RWPE2 (cell line): ENCODE results near the gene ULBP2.

Source experiments
- ATAC-seq: fragments of 200-7000 bp; cut with Tn5 transposase; 3 replicates; pipeline ENCODE4 v1.9.1; 2021; ENCODE audit warnings: low read depth
- DNase-seq: peaks from one replicate; pipeline ENCODE4 v3.0.0-alpha.2; 2020; ENCODE audit warnings: low spot score
- H3K27ac ChIP-seq: fragments of 450-650 bp; 2 replicates; pipeline ENCODE4 v1.5.1; 2017; ENCODE audit warnings: mild to moderate bottlenecking; ENCODE audit not compliant: poor library complexity, severe bottlenecking
- H3K27me3 ChIP-seq: fragments of 250-450 bp; sonication (Bioruptor Pico); 2 replicates; pipeline ENCODE4 v1.5.1; 2021; ENCODE audit warnings: mild to moderate bottlenecking, moderate library complexity; ENCODE audit not compliant: insufficient read depth, poor library complexity, severe bottlenecking
- H3K36me3 ChIP-seq: fragments of 250-450 bp; sonication (Bioruptor Pico); 2 replicates; pipeline ENCODE4 v1.5.1; 2020; ENCODE audit warnings: low read depth, mild to moderate bottlenecking, moderate library complexity
- H3K4me1 ChIP-seq: fragments of 250-450 bp; sonication (Bioruptor Pico); 2 replicates; pipeline ENCODE4 v1.5.1; 2021; ENCODE audit warnings: mild to moderate bottlenecking, moderate library complexity; ENCODE audit not compliant: insufficient read depth, poor library complexity, severe bottlenecking
- H3K4me3 ChIP-seq: fragments of 250-450 bp; sonication (Bioruptor Pico); 2 replicates; pipeline ENCODE4 v1.5.1; 2021; ENCODE audit warnings: mild to moderate bottlenecking, moderate library complexity; ENCODE audit not compliant: severe bottlenecking
- H3K9me3 ChIP-seq: fragments of 250-450 bp; sonication (Bioruptor Pico); 2 replicates; pipeline ENCODE4 v1.5.1; 2021; ENCODE audit warnings: mild to moderate bottlenecking, moderate library complexity; ENCODE audit not compliant: severe bottlenecking
- TF ChIP-seq, protein P1 (sequence below): fragments of 450-650 bp; IDR thresholded peaks from one replicate; pipeline ENCODE4 v1.5.1; 2017; ENCODE audit warnings: mild to moderate bottlenecking, moderate library complexity; ENCODE audit not compliant: poor library complexity, severe bottlenecking

The ULBP2 gene, protein sequence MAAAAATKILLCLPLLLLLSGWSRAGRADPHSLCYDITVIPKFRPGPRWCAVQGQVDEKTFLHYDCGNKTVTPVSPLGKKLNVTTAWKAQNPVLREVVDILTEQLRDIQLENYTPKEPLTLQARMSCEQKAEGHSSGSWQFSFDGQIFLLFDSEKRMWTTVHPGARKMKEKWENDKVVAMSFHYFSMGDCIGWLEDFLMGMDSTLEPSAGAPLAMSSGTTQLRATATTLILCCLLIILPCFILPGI

DNA sequence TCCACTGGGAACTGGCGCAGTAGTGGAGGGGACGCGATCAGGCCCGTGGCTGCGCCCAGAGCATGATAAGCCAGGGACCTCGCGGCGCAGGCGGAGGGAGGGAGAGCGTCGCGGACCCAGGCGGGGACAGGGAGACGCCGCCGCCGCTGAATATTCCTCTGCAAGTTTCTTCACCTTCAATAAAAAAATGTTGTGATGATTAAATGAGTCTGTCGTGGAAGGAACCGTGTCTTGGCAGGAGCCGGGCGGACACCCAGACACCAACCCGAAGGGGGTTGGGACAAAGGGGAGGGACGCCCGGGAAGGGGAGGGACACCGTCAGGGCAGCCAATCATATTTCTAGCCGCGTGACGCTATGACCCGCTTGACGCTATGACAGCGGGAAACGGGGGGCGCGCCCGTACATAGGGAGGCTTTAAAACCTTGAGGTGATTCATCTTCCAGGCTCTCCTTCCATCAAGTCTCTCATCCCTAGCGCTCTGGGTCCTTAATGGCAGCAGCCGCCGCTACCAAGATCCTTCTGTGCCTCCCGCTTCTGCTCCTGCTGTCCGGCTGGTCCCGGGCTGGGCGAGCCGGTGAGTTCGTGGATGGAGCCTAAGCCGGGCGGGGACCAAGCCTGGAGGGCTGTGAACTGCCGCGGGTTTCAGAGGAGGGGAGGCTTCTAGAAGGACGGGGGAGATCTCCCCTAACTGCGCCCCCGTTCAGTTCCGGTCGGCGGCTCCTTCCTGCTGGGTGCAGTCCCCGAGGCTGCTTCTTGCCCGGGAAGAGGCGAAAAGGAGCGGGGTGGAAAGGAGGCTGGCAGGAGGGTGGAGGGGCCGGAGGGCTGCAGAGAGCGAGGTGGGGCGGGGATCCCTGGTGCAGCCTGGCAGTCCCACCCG lies at the start of gene ULBP2:
TSS of gene ULBP2 (plus strand) at position 432 of the 878 bp plus-strand sequence. CDS start at position 491, 59 bp downstream.
- Histone ChIP-seq H3K4me3 (peak within 1 kb of the TSS; percentile 56), H3K27ac (peak within 1 kb of the TSS; percentile 19), H3K4me1 (no peaks in the 10 kb centered on the region), H3K36me3 (no peaks in the 10 kb centered on the region), H3K9me3 (no peaks in the 10 kb centered on the region), H3K27me3 (no peaks in the 10 kb centered on the region)
- peak; percentile 83 for ATAC-seq
- peak; percentile 93 for DNase-seq
- TF ChIP-seq, protein P1, sequence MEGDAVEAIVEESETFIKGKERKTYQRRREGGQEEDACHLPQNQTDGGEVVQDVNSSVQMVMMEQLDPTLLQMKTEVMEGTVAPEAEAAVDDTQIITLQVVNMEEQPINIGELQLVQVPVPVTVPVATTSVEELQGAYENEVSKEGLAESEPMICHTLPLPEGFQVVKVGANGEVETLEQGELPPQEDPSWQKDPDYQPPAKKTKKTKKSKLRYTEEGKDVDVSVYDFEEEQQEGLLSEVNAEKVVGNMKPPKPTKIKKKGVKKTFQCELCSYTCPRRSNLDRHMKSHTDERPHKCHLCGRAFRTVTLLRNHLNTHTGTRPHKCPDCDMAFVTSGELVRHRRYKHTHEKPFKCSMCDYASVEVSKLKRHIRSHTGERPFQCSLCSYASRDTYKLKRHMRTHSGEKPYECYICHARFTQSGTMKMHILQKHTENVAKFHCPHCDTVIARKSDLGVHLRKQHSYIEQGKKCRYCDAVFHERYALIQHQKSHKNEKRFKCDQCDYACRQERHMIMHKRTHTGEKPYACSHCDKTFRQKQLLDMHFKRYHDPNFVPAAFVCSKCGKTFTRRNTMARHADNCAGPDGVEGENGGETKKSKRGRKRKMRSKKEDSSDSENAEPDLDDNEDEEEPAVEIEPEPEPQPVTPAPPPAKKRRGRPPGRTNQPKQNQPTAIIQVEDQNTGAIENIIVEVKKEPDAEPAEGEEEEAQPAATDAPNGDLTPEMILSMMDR: no peak

DNA sequence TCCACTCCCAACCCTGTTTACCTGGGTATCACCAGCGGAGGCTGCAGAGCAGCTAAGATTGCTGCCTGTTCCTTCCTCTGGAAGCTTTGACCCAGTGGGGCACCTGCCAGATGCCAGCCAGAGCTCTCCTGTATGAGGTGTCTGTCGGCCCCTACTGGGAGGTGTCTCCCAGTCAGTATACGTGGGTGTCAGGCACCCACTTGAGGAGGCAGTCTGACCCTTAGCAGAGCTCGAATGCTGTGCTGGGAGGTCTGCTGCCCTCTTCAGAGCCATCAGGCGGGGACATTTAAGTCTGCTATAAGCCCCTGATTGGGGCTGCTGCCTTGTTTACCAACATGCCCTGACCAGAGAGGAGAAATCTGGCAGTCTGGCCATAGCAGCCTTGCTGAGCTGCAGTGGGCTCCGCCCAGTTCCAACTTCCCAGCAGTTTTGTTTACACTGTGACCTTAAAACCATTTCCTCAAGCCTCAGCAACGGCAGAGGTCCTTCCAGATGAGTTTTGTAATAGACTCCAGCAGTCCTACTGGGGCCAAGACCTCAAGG lies 46.7 kb upstream of the ULBP2 start:
- H3K27ac ChIP-seq: peak overlapping the region; percentile 87
- DNase-seq (no peak), ATAC-seq (peak; percentile 31; the same call in 2 of the 3 replicates)
- no peaks in the 10 kb centered on the region for H3K36me3 ChIP-seq
- H3K27me3 ChIP-seq: no peaks in the 10 kb centered on the region
- no peak overlapping the region for H3K4me3 ChIP-seq
- peaks cover 51% of the 10 kb centered on the region for H3K4me1 ChIP-seq
- TF ChIP-seq, protein P1: peak; percentile 24
- H3K9me3 ChIP-seq: no peaks in the 10 kb centered on the region

DNA sequence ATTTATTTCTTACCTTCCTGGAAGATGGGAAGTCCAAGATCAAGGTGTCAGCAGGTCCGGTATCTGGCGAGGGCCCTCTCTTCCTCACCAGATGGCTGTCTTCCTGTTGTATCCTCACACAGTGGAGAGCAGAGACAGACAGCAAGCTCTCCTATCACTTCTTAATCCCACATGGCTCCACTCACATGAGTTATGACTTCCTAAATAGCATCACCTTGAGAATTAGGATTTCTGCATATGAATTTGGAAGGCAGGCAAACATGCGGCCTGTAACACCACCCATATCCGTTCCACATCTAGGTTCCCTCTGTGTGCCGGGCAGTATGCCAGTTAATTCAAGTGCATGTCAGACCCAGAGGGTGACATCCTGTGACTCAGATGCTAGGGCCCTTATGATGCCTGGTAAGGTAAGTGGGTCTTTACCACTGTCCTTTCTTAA lies 46.0 kb upstream of the ULBP2 start:
- Histone ChIP-seq H3K4me3 (no peak overlapping the region), H3K9me3 (no peaks in the 10 kb centered on the region), H3K4me1 (peaks cover 51% of the 10 kb centered on the region), H3K27me3 (no peaks in the 10 kb centered on the region), H3K27ac (peak overlapping the region; percentile 87), H3K36me3 (no peaks in the 10 kb centered on the region)
- TF ChIP-seq, protein P1: no peak
- peak; percentile 24 for ATAC-seq
- no peak for DNase-seq

DNA sequence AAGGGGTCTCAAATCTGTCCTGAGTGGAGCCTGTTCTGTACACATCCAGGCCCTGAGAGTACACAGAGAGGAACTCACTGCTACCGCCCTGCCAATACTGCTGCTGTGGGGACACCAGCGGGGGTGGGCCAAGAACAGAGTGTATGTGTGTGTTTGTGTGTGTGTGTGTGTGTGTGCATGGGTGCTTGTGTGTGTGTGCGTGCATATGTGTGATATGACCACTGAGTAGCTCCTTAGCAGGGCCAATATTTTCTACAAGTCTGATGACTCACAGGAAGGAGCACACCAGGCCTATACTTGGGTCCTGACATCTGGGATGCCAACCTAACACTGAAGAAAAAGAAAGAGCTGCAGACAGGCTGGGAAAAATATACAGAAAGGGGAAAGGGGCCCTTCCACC lies 45.3 kb upstream of the ULBP2 start:
- TF ChIP-seq, protein P1: no peak
- DNase-seq (no peak), ATAC-seq (peak; percentile 13; the same call in 1 of the 3 replicates)
- H3K27ac ChIP-seq: peak overlapping the region; percentile 87
- no peak overlapping the region for H3K4me3 ChIP-seq
- peaks cover 46% of the 10 kb centered on the region for H3K4me1 ChIP-seq
- no peaks in the 10 kb centered on the region for H3K9me3 ChIP-seq
- no peaks in the 10 kb centered on the region for H3K36me3 ChIP-seq
- no peaks in the 10 kb centered on the region for H3K27me3 ChIP-seq
